SK-N-MC (cell line): Measurements from ENCODE around the gene ABI3BP.

Experiments
- DNase-seq: peaks from one replicate; pipeline ENCODE4 v3.0.0-alpha.2; 2011; ENCODE audit warnings: low read depth, low spot score
- H3K27ac ChIP-seq: fragments of 200-600 bp; sonication (generic); 2 replicates; pipeline ENCODE4 v1.5.1; 2016; ENCODE audit warnings: mixed run types
- H3K36me3 ChIP-seq: fragments of 200-600 bp; sonication (generic); 2 replicates; pipeline ENCODE4 v1.6.1; 2017; ENCODE audit warnings: antibody characterized with exemption, low read length, mixed read lengths; ENCODE audit not compliant: insufficient read depth
- H3K4me3 ChIP-seq: fragments of 200-600 bp; sonication (generic); 2 replicates; pipeline ENCODE4 v1.5.1; 2016
- H3K9ac ChIP-seq: fragments of 200-600 bp; sonication (generic); 2 replicates; pipeline ENCODE4 v1.8.0; 2017; ENCODE audit warnings: mixed run types, mixed read lengths; ENCODE audit not compliant: insufficient read length
- H3K9me3 ChIP-seq: fragments of 200-600 bp; sonication (generic); 2 replicates; pipeline ENCODE4 v1.6.1; 2017; ENCODE audit warnings: low read depth, mild to moderate bottlenecking, antibody characterized with exemption, low read length, moderate library complexity, mixed read lengths
- EZH2 ChIP-seq: fragments of 200-600 bp; sonication (generic); IDR thresholded peaks from one replicate; pipeline ENCODE4 v1.6.1; 2017; ENCODE audit warnings: antibody characterized with exemption
- FOXP2 ChIP-seq: optimal IDR thresholded peaks from 2 replicates; pipeline ENCODE3; 2011; ENCODE audit warnings: mild to moderate bottlenecking, moderate library complexity; ENCODE audit not compliant: insufficient read depth; ENCODE audit errors: extremely low read length, control extremely low read depth
- POLR2AphosphoS5 ChIP-seq: IDR thresholded peaks from 2 replicates; pipeline ENCODE4 v1.6.1; 2012; ENCODE audit warnings: mild to moderate bottlenecking, low read depth, low read length, borderline replicate concordance

The ABI3BP gene

DNA sequence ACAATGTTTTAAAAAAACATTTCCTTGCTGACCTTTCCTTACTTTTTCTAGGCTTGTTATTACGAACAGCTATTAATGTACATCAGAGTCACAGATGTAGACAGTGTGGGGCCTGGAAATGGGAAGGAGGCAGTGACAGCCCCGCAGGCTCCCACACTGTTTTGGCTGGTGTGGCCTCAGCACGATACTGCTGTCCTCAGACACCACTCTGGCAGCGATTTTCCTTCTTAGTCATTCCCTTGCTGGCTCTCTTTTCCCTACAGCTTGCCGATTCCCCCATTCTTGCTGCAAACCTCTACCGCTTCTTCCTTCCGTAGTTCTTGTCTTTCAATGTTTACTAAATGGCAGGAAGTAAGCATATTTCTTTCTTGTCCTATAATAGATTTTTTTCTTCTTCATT lies 113.1 kb downstream of the ABI3BP start:
- H3K9me3 ChIP-seq = no peaks in the 10 kb centered on the region
- no peak for TF ChIP-seq POLR2AphosphoS5
- no peak for TF ChIP-seq FOXP2
- no peak for TF ChIP-seq EZH2
- no peak overlapping the region for H3K9ac ChIP-seq
- DNase-seq = no peak
- H3K27ac ChIP-seq = no peak overlapping the region
- no peak overlapping the region for H3K4me3 ChIP-seq
- no peaks in the 10 kb centered on the region for H3K36me3 ChIP-seq

DNA sequence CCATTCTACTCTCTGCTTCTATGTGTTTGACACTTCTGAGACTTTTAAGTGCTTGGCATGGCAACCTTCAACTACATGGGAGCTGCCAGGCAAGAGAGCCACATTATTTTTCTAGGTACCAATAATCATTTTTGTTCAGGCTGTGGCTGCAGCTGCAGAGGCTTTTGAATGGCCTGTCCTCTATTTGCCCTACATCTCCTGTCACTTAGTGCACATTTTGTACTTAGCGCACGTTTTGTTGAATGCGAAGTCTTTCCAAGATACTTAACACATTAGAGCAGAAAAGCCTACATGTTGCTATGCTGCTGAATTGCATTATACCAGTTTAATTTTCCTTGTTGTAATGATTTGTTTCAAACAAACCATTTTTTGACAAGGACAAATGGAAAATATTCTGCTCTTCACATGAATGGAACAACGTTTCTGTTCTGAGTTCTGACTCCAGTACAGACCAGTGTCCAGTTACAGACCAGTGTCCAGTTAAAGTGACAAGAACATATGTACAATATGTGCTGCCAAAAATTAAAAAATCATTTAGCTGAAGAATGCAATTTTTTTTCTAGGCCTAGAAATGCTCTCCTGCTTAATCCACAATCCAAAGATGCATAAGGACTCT lies 113.9 kb downstream of the ABI3BP start:
- Histone ChIP-seq H3K4me3 (no peak overlapping the region), H3K9me3 (no peaks in the 10 kb centered on the region), H3K36me3 (no peaks in the 10 kb centered on the region), H3K27ac (no peak overlapping the region), H3K9ac (no peak overlapping the region)
- TF ChIP-seq POLR2AphosphoS5 = no peak
- TF ChIP-seq EZH2 = no peak
- TF ChIP-seq FOXP2 = no peak
- DNase-seq = no peak

DNA sequence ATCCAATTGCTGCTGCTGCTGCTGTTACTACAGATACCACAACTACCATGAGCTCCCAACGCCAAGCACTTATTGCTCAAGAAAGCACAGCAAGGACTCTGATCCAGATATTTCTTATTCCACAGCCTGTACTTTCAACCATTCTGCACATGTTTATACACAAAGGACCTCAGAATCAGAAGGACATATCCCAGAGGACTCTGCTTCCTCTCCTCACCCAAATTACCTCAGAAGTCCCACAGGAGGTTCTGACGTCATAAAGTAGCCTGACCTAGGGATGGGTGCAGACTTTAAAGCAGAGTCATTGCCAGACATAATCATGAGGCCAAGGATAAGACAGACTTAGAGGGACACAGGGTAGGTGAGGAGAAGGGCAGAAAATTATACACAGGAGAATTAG lies 115.9 kb downstream of the ABI3BP start:
- Histone ChIP-seq H3K27ac (no peak overlapping the region), H3K9me3 (no peaks in the 10 kb centered on the region), H3K36me3 (no peaks in the 10 kb centered on the region), H3K4me3 (no peak overlapping the region), H3K9ac (no peak overlapping the region)
- no peak for DNase-seq
- no peak for TF ChIP-seq POLR2AphosphoS5
- TF ChIP-seq EZH2 = no peak
- no peak for TF ChIP-seq FOXP2

DNA sequence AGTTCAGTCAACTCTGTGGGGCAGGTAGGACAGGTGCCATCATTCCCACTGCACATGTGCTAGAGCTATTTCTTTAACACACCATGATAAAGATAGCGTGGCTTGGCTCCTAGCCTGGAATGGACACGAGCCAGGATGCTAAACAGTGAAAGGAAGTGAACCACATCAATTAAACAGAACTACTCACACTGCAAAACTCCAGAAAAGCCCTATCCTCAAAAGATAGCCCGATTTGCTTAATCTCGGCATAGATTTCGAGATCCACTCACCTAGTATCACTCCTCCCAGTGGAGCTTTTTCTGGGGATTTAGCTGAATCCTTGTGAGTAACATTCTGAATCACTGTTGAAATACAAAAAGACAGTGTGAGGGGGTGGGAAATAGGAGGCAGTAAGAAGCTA lies 118.0 kb downstream of the ABI3BP start:
- H3K36me3 ChIP-seq = no peaks in the 10 kb centered on the region
- H3K4me3 ChIP-seq = no peak overlapping the region
- no peak for DNase-seq
- TF ChIP-seq FOXP2 (no peak), EZH2 (no peak), POLR2AphosphoS5 (no peak)
- H3K9ac ChIP-seq = no peak overlapping the region
- no peak overlapping the region for H3K27ac ChIP-seq
- H3K9me3 ChIP-seq = no peaks in the 10 kb centered on the region

DNA sequence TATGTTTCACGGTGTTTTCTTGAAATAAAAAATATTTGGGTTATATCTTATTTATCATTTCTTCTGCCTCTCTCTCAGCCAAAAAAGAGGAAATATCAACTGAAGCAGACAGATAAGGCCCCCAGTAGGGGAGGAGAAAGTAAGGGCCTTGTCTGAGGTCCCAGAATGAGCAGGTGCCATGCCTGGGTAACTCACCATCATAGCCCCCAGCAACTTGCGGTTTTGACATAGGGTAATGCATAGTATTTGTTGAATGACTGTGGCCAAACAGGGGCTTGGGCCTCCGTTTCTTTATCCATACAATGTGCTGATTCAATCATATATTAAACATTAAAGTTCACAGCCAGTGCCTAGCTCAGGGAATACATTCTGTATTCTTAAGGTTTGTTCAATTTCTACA lies 119.6 kb downstream of the ABI3BP start:
- DNase-seq = no peak
- no peak for TF ChIP-seq POLR2AphosphoS5
- TF ChIP-seq FOXP2 = no peak
- no peak for TF ChIP-seq EZH2

DNA sequence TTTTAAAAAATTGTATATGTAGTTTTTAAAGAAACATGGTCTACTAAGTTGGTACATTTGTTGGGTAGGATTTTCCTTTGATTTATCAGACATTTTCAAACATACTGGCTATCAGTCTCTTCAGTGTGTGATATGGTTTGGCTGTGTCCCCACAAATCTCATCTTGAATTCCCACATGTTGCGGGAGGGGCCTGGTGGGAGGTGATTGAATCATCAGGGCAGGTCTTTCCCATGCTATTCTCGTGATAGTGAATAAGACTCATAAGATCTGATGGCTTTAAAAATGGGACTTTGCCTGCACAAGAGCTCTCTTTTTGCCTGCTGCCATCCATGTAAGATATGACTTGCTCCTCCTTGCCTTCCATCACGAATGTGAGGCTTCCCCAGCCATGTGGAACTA lies 121.9 kb downstream of the ABI3BP start:
- no peak for DNase-seq

More for the DNA sequence above, 119.6 kb downstream of the ABI3BP start:
- no peaks in the 10 kb centered on the region for H3K9me3 ChIP-seq
- no peaks in the 10 kb centered on the region for H3K36me3 ChIP-seq
- no peak overlapping the region for H3K4me3 ChIP-seq
- H3K9ac ChIP-seq = no peak overlapping the region
- H3K27ac ChIP-seq = no peak overlapping the region

DNA sequence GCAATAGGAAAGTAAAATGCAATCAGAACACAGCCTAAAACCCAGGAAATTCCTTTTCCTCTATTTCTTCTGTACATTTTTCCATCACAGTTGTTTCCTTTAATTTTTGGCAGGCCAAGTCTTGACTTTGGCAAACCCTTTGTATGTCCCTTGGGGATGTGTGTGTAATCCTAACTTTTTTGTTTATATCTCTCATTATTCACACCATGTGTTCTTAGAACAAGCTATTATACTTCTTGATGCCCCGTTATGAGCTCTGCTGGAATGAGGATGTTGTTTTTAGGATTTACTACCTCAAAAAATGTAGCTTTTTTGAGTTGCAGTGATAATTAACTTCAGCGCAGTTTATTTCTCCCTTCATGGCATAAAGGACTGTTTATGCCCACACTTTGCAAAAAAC lies 123.4 kb downstream of the ABI3BP start:
- peak overlapping the region; percentile 15; the same call in 1 of the 2 replicates for H3K4me3 ChIP-seq
- H3K27ac ChIP-seq = peak overlapping the region; percentile 63
- H3K9me3 ChIP-seq = no peaks in the 10 kb centered on the region
- DNase-seq = no peak
- H3K9ac ChIP-seq = no peak overlapping the region
- H3K36me3 ChIP-seq = no peaks in the 10 kb centered on the region
- no peak for TF ChIP-seq POLR2AphosphoS5
- TF ChIP-seq EZH2 = no peak
- TF ChIP-seq FOXP2 = no peak

More for the DNA sequence above, 121.9 kb downstream of the ABI3BP start:
- Histone ChIP-seq H3K4me3 (no peak overlapping the region), H3K9me3 (no peaks in the 10 kb centered on the region), H3K27ac (no peak overlapping the region), H3K36me3 (no peaks in the 10 kb centered on the region), H3K9ac (no peak overlapping the region)
- no peak for TF ChIP-seq FOXP2
- TF ChIP-seq EZH2 = no peak
- TF ChIP-seq POLR2AphosphoS5 = no peak

DNA sequence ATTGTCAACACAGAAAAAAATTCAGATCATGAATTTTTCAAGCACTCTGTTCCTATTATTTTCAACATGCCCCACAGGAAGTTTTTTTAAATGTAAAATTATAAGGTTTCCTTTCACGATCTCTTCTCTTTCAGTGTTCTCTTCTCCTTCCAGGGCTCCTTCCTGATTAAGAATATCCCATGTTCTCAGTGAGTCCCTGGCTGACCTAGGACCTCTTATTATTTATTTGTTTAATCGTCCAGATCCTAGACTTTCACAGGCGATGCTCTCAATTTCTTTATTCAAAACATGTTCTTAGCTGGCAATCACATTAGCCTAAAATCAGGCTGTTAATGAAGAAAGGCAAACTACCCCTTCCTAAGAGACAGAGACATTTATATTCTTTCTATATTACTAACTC lies 124.3 kb downstream of the ABI3BP start:
- Histone ChIP-seq H3K9ac (no peak overlapping the region), H3K36me3 (no peaks in the 10 kb centered on the region), H3K9me3 (no peaks in the 10 kb centered on the region), H3K4me3 (peak overlapping the region; percentile 12), H3K27ac (peak overlapping the region; percentile 83; the same call in 1 of the 2 replicates)
- no peak for TF ChIP-seq FOXP2
- no peak for TF ChIP-seq EZH2
- no peak for TF ChIP-seq POLR2AphosphoS5
- DNase-seq = no peak

DNA sequence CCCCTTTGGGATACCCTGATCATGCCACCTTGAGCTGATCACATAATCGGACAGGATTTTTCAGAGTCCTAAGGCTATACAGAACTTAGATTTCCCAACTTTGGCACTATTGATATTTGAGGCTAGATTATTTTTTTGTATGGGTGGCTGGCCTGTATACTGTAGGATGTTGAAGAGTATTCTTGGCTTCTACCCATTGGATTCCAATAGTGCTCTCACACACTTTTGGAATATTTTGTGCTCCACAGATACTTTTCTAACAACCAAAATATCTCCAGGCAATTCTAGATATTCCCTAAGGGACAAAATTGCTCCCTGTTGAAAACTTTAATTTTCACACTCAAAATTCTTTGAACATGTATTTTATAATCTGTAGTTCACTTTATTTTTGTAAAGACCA lies 125.1 kb downstream of the ABI3BP start:
- Histone ChIP-seq H3K4me3 (peak overlapping the region; percentile 43), H3K36me3 (no peaks in the 10 kb centered on the region), H3K9ac (no peak overlapping the region), H3K9me3 (no peaks in the 10 kb centered on the region), H3K27ac (peak overlapping the region; percentile 83)
- no peak for DNase-seq
- TF ChIP-seq POLR2AphosphoS5 = no peak
- no peak for TF ChIP-seq FOXP2
- TF ChIP-seq EZH2 = no peak
